Liver (tissue), 9 donors: ENCODE data around the gene ATP6AP1. TPM values are rescaled to one million over a fixed set of nuclear protein-coding genes. Genes with fewer than 3 reads are reported as not detected.

Experiments used
- DNase-seq: peaks from one replicate; pipeline ENCODE4 v3.0.0-alpha.2; 2017; ENCODE audit warnings: low spot score
- H3K27ac ChIP-seq, 2 donors: one replicate each; pipeline ENCODE4 v1.7.0; 2013; ENCODE audit warnings: inconsistent platforms in 2 of 2, low read length in 2 of 2, control low read depth in 1 of 2, low read depth in 1 of 2, mild to moderate bottlenecking in 1 of 2
- H3K27me3 ChIP-seq, 4 donors: one replicate each; pipeline versions ENCODE4 v1.6.1 to v1.7.0; 2013; ENCODE audit warnings: low read length in 3 of 4, inconsistent platforms in 1 of 4, mild to moderate bottlenecking in 1 of 4, moderate library complexity in 1 of 4; ENCODE audit not compliant: control insufficient read depth in 4 of 4, insufficient read depth in 4 of 4
- H3K36me3 ChIP-seq, 4 donors: one replicate each; pipeline versions ENCODE4 v1.6.1 to v1.7.0; 2013; ENCODE audit warnings: low read length in 3 of 4, mild to moderate bottlenecking in 3 of 4, low read depth in 1 of 4, moderate library complexity in 1 of 4; ENCODE audit not compliant: control insufficient read depth in 4 of 4, insufficient read depth in 3 of 4
- H3K4me1 ChIP-seq, 4 donors: one replicate each; pipeline versions ENCODE4 v1.6.1 to v1.7.0; 2013; ENCODE audit warnings: low read length in 3 of 4, mild to moderate bottlenecking in 3 of 4, moderate library complexity in 1 of 4; ENCODE audit not compliant: control insufficient read depth in 4 of 4, insufficient read depth in 4 of 4
- H3K4me3 ChIP-seq, 3 donors: one replicate each; pipeline versions ENCODE4 v1.6.1 to v1.7.0; 2013; ENCODE audit warnings: low read length in 3 of 3, control low read depth in 1 of 3, low read depth in 1 of 3, mild to moderate bottlenecking in 1 of 3
- H3K9ac ChIP-seq, 2 donors: one replicate each; pipeline ENCODE4 v1.7.0; 2013; ENCODE audit warnings: low read length in 2 of 2, mild to moderate bottlenecking in 2 of 2, moderate library complexity in 2 of 2, control low read depth in 1 of 2, low read depth in 1 of 2
- H3K9me3 ChIP-seq, 4 donors: one replicate each; pipeline versions ENCODE4 v1.6.1 to v1.7.0; 2013; ENCODE audit warnings: low read length in 3 of 4; ENCODE audit not compliant: control insufficient read depth in 4 of 4
- CTCF ChIP-seq: fragments of 150-350 bp; IDR thresholded peaks from 2 replicates; pipeline ENCODE4 v1.5.1; 2017; ENCODE audit warnings: improper control_type of control experiment, low read depth, low read length; ENCODE audit not compliant: missing input control
- EGR1 ChIP-seq, 2 donors: IDR thresholded peaks; 2 replicates each; pipeline ENCODE4 v1.6.1; 2016 to 2018; ENCODE audit warnings: antibody characterized with exemption in 2 of 2, low read depth in 2 of 2
- FOXA1 ChIP-seq: IDR thresholded peaks from 2 replicates; pipeline ENCODE4 v1.6.1; 2016; ENCODE audit warnings: antibody characterized with exemption
- FOXA2 ChIP-seq: IDR thresholded peaks from 2 replicates; pipeline ENCODE4 v1.6.1; 2016; ENCODE audit warnings: antibody characterized with exemption
- GABPA ChIP-seq, 2 donors: IDR thresholded peaks in 1 of 2; conservative IDR thresholded peaks in 1 of 2; 2 replicates each; pipeline ENCODE4 v1.6.1; 2016; ENCODE audit warnings: antibody characterized with exemption in 2 of 2, mild to moderate bottlenecking in 1 of 2, moderate library complexity in 1 of 2
- HNF4A ChIP-seq, 2 donors: conservative IDR thresholded peaks; 2 replicates each; pipeline ENCODE4 v1.6.1; 2016; ENCODE audit warnings: antibody characterized with exemption in 2 of 2, mild to moderate bottlenecking in 2 of 2
- HNF4G ChIP-seq: IDR thresholded peaks from 2 replicates; pipeline ENCODE4 v1.6.1; 2016; ENCODE audit warnings: antibody characterized with exemption
- JUND ChIP-seq, 2 donors: IDR thresholded peaks; 2 replicates each; pipeline ENCODE4 v1.6.1; 2016; ENCODE audit warnings: antibody characterized with exemption in 2 of 2
- NR2F2 ChIP-seq: IDR thresholded peaks from 2 replicates; pipeline ENCODE4 v1.6.1; 2016; ENCODE audit warnings: antibody characterized with exemption
- REST ChIP-seq: IDR thresholded peaks from 2 replicates; pipeline ENCODE4 v1.6.1; 2016; ENCODE audit warnings: antibody characterized with exemption, mild to moderate bottlenecking
- RXRA ChIP-seq, 2 donors: IDR thresholded peaks; 2 replicates each; pipeline ENCODE4 v1.6.1; 2017 to 2018; ENCODE audit warnings: antibody characterized with exemption in 2 of 2, mild to moderate bottlenecking in 1 of 2
- YY1 ChIP-seq: IDR thresholded peaks from 2 replicates; pipeline ENCODE4 v1.6.1; 2016; ENCODE audit warnings: antibody characterized with exemption, mild to moderate bottlenecking
- ZBTB33 ChIP-seq: IDR thresholded peaks from 2 replicates; pipeline ENCODE4 v1.6.1; 2016; ENCODE audit warnings: antibody characterized with exemption
- WGBS: extraction: QIAGEN DNeasy Blood & Tissue Kit; methylation state at CpG from one replicate; pipeline ENCODE4 v1.1.7; 2013; 5-methylcytosine and 5-hydroxymethylcytosine counted together
- polyA plus RNA-seq, 2 donors: library from polyadenylated mRNA; stranded (reverse) in 1 of 2; unstranded in 1 of 2; fragments of 200-250 nt in 1 of 2; fragments of >200 nt in 1 of 2; fragmentation: Nextera tagmentation in 1 of 2; extraction: Ambion mirVana in 1 of 2; gene quantifications; one replicate each; pipeline versions ENCODE4 v1.2.1 to v1.2.3, GENCODE V29; 2013 to 2015
- total RNA-seq, 2 donors: library from RNA; depleted of rRNA; stranded (reverse); fragments of >200 nt; gene quantifications; one replicate each; pipeline ENCODE4 v1.2.3, GENCODE V29; 2014
- TF ChIP-seq, protein P1 (sequence below): IDR thresholded peaks from 2 replicates; pipeline ENCODE4 v1.6.1; 2016; ENCODE audit warnings: antibody characterized with exemption
- TF ChIP-seq, protein P2 (sequence below): IDR thresholded peaks from 2 replicates; pipeline ENCODE4 v1.6.1; 2016; ENCODE audit warnings: antibody characterized with exemption
- donor health status: healthy.
- donor health status: healthy.
- donor health status: healthy.
- donor health status: healthy.
- donor health status: healthy.

The ATP6AP1 gene
- total and polyA plus RNA-seq, 4 donors = 35.2 to 43.3 (median 40.8) TPM

GRCh38 chrX:154433605-154434004, 5.1 kb downstream of the ATP6AP1 start:
- peaks cover 3 to 10% (median 5%) of the 10 kb centered on the region in 4 donors for H3K36me3 ChIP-seq
- WGBS = 94% methylated on average over 7 of the region's 7 CpGs
- peaks cover 4 to 26% (median 10%) of the 10 kb centered on the region in 4 donors for H3K4me1 ChIP-seq
- H3K9ac ChIP-seq = no peak overlapping the region
- H3K27me3 ChIP-seq = no peaks in the 10 kb centered on the region
- TF ChIP-seq FOXA2 (no peak), CTCF (no peak), HNF4A (conservative IDR thresholded peaks at IDR 0.05) (no peak), GABPA (IDR thresholded peaks at IDR 0.05 in 1 of 2, conservative IDR thresholded peaks at IDR 0.05 in 1 of 2) (no peak)
- TF ChIP-seq, protein P1, sequence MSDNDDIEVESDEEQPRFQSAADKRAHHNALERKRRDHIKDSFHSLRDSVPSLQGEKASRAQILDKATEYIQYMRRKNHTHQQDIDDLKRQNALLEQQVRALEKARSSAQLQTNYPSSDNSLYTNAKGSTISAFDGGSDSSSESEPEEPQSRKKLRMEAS = no peak
- H3K4me3 ChIP-seq = no peak overlapping the region
- no peak for DNase-seq
- no peaks in the 10 kb centered on the region for H3K9me3 ChIP-seq
- H3K27ac ChIP-seq = no peak overlapping the region

DNA sequence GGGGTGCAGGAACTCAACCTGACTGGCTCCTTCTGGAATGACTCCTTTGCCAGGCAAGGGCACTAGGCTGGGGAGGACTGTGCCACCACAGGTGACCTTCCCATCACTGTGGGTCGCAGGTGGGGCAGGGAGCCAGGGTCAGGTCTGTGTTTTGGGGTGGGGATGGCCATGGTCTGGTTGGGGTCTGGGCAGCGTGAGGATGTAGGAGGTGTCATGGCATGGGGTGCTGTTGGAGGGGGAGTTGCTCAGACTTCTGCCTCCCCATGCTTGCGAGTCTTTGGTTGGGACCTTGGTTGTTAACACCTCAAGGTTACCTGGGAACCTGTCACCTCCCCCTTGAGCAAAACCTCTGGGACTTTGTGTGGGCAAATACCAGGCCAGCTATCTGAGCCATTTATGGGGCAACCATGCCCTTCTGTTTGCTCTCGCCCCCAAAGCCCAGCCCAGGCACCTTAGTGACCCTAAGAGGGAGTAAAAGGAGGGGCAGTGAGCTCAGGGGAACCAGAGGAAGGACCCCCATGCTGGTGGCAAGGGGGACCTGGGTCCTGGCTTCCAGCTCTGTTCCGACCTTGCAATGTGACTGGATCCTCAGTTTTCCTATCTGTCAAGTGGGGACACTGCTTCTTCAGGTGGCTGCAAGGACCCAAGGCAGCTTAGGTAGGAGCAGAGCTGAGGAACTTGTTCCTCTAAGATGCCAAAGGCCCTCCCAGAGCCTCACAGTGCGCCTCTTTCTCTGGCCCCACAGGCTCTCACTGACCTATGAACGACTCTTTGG, 6.1 kb downstream of the ATP6AP1 start:
- DNase-seq = no peak
- H3K9ac ChIP-seq = no peak overlapping the region
- WGBS = 96% methylated on average over 7 of the region's 7 CpGs
- H3K9me3 ChIP-seq = no peaks in the 10 kb centered on the region
- TF ChIP-seq FOXA1 (no peak), HNF4A (conservative IDR thresholded peaks at IDR 0.05) (no peak), YY1 (no peak), ZBTB33 (no peak), CTCF (no peak), NR2F2 (no peak), JUND (IDR thresholded peaks at IDR 0.05) (no peak), HNF4G (no peak), FOXA2 (no peak), RXRA (IDR thresholded peaks at IDR 0.05) (no peak), REST (no peak), EGR1 (IDR thresholded peaks at IDR 0.05; ENCODE audit: low read depth in 2 of 2) (no peak)
- TF ChIP-seq, protein P2, sequence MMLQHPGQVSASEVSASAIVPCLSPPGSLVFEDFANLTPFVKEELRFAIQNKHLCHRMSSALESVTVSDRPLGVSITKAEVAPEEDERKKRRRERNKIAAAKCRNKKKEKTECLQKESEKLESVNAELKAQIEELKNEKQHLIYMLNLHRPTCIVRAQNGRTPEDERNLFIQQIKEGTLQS = no peak
- TF ChIP-seq, protein P1 = no peak
- H3K36me3 ChIP-seq = peaks cover 3 to 10% (median 5%) of the 10 kb centered on the region in 4 donors
- no peak overlapping the region for H3K4me3 ChIP-seq
- H3K4me1 ChIP-seq = peaks cover 6 to 24% (median 11%) of the 10 kb centered on the region in 4 donors
- no peaks in the 10 kb centered on the region for H3K27me3 ChIP-seq
- no peak overlapping the region for H3K27ac ChIP-seq
